Tibial artery (tissue), 4 donors: ENCODE results near the gene RELA.
"Not testable (repeated sequence)": the region's sequence is repeated elsewhere in the genome, so short reads cannot be mapped to it uniquely, and the experiment has no call there.

Experiments used
- DNase-seq, 2 donors: peaks; one replicate each; pipeline ENCODE4 v3.0.0-alpha.2; 2019
- H3K27ac ChIP-seq, 2 donors: fragments of 200-600 bp; sonication (generic) in 1 of 2; 1 replicate in 1 of 2; 2 replicates in 1 of 2; pipeline ENCODE4 v1.5.1; 2018 to 2019; ENCODE audit warnings: mild to moderate bottlenecking in 1 of 2
- H3K27me3 ChIP-seq, 2 donors: fragments of 200-600 bp; sonication (generic) in 1 of 2; one replicate each; pipeline versions ENCODE4 v1.5.1 to v1.6.0; 2016 to 2019
- H3K36me3 ChIP-seq, 3 donors: fragments of 200-600 bp; sonication (generic) in 2 of 3; one replicate each; pipeline ENCODE4 v1.5.1; 2016 to 2019; ENCODE audit warnings: mild to moderate bottlenecking in 2 of 3
- H3K4me1 ChIP-seq, 4 donors: fragments of 200-600 bp; sonication (generic) in 2 of 4; 1 replicate in 3 of 4; 2 replicates in 1 of 4; pipeline ENCODE4 v1.5.1; 2016 to 2019
- H3K4me3 ChIP-seq, 2 donors: fragments of 200-600 bp; sonication (generic) in 1 of 2; 1 replicate in 1 of 2; 2 replicates in 1 of 2; pipeline ENCODE4 v1.5.1; 2018 to 2019; ENCODE audit warnings: mild to moderate bottlenecking in 2 of 2
- H3K9me3 ChIP-seq, 3 donors: fragments of 200-600 bp; sonication (generic) in 1 of 3; one replicate each; pipeline ENCODE4 v1.5.1; 2016 to 2019
- CTCF ChIP-seq, 2 experiments: fragments of 200-600 bp in 1 of 2; fragments of 450-650 bp in 1 of 2; IDR thresholded peaks; one replicate each; pipeline ENCODE4 v1.5.1; 2017 to 2019; ENCODE audit warnings: antibody characterized with exemption in 2 of 2, mild to moderate bottlenecking in 1 of 2, moderate library complexity in 1 of 2
- intact Hi-C: fragments of 100-400 bp; cut with DNase I; formaldehyde crosslinking; loops from one replicate; pipeline ENCODE4 v1.15.0; 2023; ENCODE audit warnings: low total_unique reads

The RELA gene

GRCh38 chr11:65639623-65640482 is 22.9 kb downstream of the RELA start:
- no peaks in the 10 kb centered on the region for H3K27me3 ChIP-seq
- no peaks in the 10 kb centered on the region for H3K9me3 ChIP-seq
- peaks cover 0 to 39% (median 26%) of the 10 kb centered on the region in 4 donors for H3K4me1 ChIP-seq
- H3K27ac ChIP-seq, result peak overlapping the region in 1 of 2 donors; percentile 6
- H3K36me3 ChIP-seq, result peaks cover 18 to 45% (median 23%) of the 10 kb centered on the region in 3 donors
- H3K4me3 ChIP-seq, result peak overlapping the region in 1 of 2 donors; percentile 26
- DNase-seq, result no peak
- TF ChIP-seq CTCF (IDR thresholded peaks at IDR 0.05), result no peak
- intact Hi-C loops, result no loop called here

- Histone ChIP-seq H3K4me3 (peak overlapping the region in 1 of 2 donors; percentile 87), H3K4me1 (peaks cover 0 to 34% (median 26%) of the 10 kb centered on the region in 4 donors), H3K36me3 (peaks cover 24 to 46% (median 28%) of the 10 kb centered on the region in 3 donors)
- intact Hi-C loops, H3K9me3 ChIP-seq, H3K27me3 ChIP-seq, H3K27ac ChIP-seq, DNase-seq: not testable (repeated sequence)
Observed at GRCh38 chr11:65639228-65639597, 23.5 kb downstream of the RELA start.

DNA sequence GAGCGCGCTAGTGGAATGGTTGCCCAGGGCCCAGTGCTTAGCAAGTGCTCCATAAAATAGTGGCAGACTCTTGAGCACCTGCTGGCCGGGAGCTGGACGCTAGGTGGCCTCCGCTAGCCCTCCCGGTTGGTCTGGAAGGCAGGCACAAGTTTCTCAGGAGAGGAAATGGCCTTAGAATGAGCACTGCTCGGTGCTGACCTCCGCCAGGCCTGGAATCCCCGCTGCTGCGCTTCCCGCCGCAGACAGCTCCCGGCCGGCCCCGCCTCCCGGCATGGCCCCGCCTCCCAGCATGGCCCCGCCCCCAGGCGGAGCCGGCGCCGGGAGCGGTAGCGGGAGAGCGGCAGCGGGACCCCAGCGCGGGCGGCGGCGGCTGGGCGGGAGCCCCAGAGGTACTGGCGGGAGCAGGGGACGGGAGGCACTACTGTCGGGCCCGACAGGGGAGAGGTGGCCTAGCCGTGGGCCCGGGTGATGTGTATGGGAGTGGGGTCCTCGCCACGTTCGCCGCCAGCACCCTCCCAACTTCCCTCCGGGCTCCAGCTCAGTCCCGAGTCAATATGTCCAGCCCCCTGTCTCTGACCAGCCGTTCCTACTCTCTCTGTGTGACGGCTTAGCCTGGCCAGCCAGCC is 24.8 kb downstream of the RELA start, which contains the start of gene SIPA1:
Gene SIPA1 (plus strand): TSS at position 308 of the 626 bp plus-strand sequence. CDS start 2,821 bp downstream, outside the sequence.
- Histone ChIP-seq H3K36me3 (peaks cover 28 to 59% (median 34%) of the 10 kb centered on the region in 3 donors), H3K4me1 (peaks cover 0 to 34% (median 26%) of the 10 kb centered on the region in 4 donors), H3K27ac (peak within 1 kb of the TSS; percentile 80 to 81), H3K4me3 (peak within 1 kb of the TSS; percentile 60 to 87), H3K27me3 (no peaks in the 10 kb centered on the region), H3K9me3 (no peaks in the 10 kb centered on the region)
- peak; percentile 51 to 86 for DNase-seq
- peak; percentile 24 to 33 for TF ChIP-seq CTCF (IDR thresholded peaks at IDR 0.05)
- intact Hi-C loops, result no loop called here

DNA sequence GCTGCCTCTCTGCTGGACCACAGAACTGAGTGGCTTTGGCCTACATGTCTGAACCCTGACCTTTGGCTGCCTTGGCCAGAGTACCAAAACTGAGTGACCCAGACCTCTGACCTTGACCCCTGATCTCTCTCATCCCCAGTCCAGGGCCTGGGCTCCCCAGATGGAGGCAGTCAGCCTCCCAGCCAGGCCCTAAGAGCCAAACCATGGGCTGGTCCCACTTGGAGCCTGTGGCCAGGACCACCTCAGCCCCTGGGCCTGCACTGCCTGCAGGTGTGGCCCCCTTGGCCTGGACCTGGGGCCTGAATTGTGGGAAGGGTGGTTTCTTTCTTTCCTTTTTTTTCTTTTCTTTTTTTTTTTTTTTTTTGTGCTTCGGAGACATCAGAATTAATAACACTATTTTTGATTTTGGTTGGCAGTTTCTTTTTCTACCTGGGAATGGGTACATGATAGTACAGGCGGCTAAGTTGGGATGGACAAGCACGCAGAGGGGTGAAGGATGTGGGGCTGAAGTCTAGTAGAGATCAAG is 25.6 kb downstream of the RELA start:
- H3K27me3 ChIP-seq, result no peaks in the 10 kb centered on the region
- no peak for DNase-seq
- peaks cover 0 to 31% (median 25%) of the 10 kb centered on the region in 4 donors for H3K4me1 ChIP-seq
- TF ChIP-seq CTCF (IDR thresholded peaks at IDR 0.05), result no peak
- intact Hi-C loops, result no loop called here
- H3K4me3 ChIP-seq, result no peak overlapping the region
- no peaks in the 10 kb centered on the region for H3K9me3 ChIP-seq
- H3K36me3 ChIP-seq, result peaks cover 28 to 62% (median 41%) of the 10 kb centered on the region in 3 donors
- peak overlapping the region in 1 of 2 donors; percentile 81 for H3K27ac ChIP-seq

GRCh38 chr11:65636108-65637031 is 26.3 kb downstream of the RELA start:
- H3K36me3 ChIP-seq, result peaks cover 28 to 66% (median 47%) of the 10 kb centered on the region in 3 donors
- no peaks in the 10 kb centered on the region for H3K27me3 ChIP-seq
- intact Hi-C loops, result no loop called here
- no peaks in the 10 kb centered on the region for H3K9me3 ChIP-seq
- peaks cover 0 to 31% (median 23%) of the 10 kb centered on the region in 4 donors for H3K4me1 ChIP-seq
- H3K4me3 ChIP-seq, result no peak overlapping the region
- DNase-seq, result no peak
- no peak for TF ChIP-seq CTCF (IDR thresholded peaks at IDR 0.05)
- H3K27ac ChIP-seq, result peak overlapping the region in 1 of 2 donors; percentile 11
